ENCODE data around the gene ZNF784. TPM values are rescaled to one million over a fixed set of nuclear protein-coding genes. Genes with fewer than 3 reads are reported as not detected.

The ZNF784 gene
- total and polyA plus RNA-seq, 2 of the 13 experiments (the other 11 are each of a cell fraction or from before 2014, with no cell fraction given), result 4.1 to 4.2 TPM

DNA sequence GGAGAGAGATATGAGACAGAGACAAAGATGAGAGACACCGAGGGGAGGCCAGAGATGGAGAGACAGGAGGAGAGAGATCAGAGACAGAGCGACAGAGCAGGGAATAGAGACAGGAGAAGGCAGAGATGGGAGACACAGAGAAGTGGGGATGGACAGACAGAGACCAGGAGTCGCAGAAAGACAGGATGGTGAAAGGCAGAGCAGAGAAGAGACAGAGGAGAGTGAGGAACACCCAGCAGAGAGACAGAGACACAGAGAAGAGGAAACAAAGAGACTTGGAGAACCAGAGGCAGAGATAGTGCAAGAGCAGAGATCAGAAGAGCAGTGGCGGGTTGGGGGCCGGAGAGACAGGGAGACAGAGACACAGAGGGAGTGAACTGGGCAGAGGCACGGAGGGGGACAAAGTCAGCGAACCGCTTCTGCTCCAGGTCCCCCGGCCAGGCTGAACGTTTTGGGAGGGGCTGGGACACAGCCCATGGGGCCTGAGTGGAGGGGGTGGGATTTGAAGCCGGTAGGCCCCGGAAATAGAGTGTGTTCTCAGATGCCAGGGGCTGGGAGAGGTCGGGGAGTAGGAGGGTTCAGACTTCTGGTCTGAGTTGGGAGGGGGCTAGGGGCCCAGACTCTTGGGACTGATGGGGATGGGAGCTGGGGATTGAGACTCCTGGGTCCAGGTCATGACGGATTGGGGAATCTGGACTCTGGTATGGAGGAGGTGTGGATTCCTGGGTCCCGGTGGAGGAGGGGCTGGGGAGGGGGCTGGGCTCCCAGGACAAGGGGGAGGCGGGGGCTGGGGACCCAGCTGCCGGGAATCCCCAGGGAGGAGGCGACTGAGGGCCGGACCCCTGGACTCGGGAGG lies 44.4 kb downstream of the ZNF784 start (continued):
- TF ChIP-seq, protein P1, sequence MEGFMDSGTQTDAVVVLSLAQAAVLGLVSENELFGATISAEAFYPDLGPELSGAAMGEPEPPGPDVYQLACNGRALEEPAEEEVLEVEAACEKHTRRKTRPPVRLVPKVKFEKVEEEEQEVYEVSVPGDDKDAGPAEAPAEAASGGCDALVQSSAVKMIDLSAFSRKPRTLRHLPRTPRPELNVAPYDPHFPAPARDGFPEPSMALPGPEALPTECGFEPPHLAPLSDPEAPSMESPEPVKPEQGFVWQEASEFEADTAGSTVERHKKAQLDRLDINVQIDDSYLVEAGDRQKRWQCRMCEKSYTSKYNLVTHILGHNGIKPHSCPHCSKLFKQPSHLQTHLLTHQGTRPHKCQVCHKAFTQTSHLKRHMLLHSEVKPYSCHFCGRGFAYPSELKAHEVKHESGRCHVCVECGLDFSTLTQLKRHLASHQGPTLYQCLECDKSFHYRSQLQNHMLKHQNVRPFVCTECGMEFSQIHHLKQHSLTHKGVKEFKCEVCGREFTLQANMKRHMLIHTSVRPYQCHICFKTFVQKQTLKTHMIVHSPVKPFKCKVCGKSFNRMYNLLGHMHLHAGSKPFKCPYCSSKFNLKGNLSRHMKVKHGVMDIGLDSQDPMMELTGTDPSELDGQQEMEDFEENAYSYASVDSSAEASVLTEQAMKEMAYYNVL (CRISPR knock-in tag; IDR thresholded peaks at IDR 0.05; ENCODE audit: borderline replicate concordance), result no peak
- TF ChIP-seq, protein P2, sequence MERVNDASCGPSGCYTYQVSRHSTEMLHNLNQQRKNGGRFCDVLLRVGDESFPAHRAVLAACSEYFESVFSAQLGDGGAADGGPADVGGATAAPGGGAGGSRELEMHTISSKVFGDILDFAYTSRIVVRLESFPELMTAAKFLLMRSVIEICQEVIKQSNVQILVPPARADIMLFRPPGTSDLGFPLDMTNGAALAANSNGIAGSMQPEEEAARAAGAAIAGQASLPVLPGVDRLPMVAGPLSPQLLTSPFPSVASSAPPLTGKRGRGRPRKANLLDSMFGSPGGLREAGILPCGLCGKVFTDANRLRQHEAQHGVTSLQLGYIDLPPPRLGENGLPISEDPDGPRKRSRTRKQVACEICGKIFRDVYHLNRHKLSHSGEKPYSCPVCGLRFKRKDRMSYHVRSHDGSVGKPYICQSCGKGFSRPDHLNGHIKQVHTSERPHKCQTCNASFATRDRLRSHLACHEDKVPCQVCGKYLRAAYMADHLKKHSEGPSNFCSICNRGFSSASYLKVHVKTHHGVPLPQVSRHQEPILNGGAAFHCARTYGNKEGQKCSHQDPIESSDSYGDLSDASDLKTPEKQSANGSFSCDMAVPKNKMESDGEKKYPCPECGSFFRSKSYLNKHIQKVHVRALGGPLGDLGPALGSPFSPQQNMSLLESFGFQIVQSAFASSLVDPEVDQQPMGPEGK (CRISPR knock-in tag; IDR thresholded peaks at IDR 0.05), result peak; percentile 46; the same call in 1 of the 2 replicates
- TF ChIP-seq KDM6A (CRISPR knock-in tag; IDR thresholded peaks at IDR 0.05; ENCODE audit: low read depth) (no peak), TAF1 (CRISPR knock-in tag; IDR thresholded peaks at IDR 0.05) (no peak; the same call in none of the 2 replicates), POLR2A (IDR thresholded peaks at IDR 0.05; ENCODE audit: insufficient read depth in 1 of 2, low read depth in 2 of 2, low read length in 2 of 2) (peak in 1 of 2 experiments; percentile 28; a peak in 2 of 4 replicates), ZNF468 (CRISPR knock-in tag; IDR thresholded peaks at IDR 0.05) (no peak), ZNF761 (CRISPR knock-in tag; conservative IDR thresholded peaks at IDR 0.05) (no peak), ZNF367 (CRISPR knock-in tag; IDR thresholded peaks at IDR 0.05; ENCODE audit: borderline replicate concordance) (no peak), ZIK1 (CRISPR knock-in tag; IDR thresholded peaks at IDR 0.05; ENCODE audit: borderline replicate concordance, low read depth) (no peak), ZNF224 (CRISPR knock-in tag; IDR thresholded peaks at IDR 0.05) (no peak), ZNF263 (CRISPR knock-in tag; IDR thresholded peaks at IDR 0.05) (no peak)
- TF ChIP-seq, protein P3, sequence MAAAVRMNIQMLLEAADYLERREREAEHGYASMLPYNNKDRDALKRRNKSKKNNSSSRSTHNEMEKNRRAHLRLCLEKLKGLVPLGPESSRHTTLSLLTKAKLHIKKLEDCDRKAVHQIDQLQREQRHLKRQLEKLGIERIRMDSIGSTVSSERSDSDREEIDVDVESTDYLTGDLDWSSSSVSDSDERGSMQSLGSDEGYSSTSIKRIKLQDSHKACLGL (CRISPR knock-in tag; IDR thresholded peaks at IDR 0.05), result no peak
- TF ChIP-seq, protein P4, sequence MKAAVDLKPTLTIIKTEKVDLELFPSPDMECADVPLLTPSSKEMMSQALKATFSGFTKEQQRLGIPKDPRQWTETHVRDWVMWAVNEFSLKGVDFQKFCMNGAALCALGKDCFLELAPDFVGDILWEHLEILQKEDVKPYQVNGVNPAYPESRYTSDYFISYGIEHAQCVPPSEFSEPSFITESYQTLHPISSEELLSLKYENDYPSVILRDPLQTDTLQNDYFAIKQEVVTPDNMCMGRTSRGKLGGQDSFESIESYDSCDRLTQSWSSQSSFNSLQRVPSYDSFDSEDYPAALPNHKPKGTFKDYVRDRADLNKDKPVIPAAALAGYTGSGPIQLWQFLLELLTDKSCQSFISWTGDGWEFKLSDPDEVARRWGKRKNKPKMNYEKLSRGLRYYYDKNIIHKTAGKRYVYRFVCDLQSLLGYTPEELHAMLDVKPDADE (CRISPR knock-in tag; IDR thresholded peaks at IDR 0.05), result no peak
- TF ChIP-seq, protein P5, sequence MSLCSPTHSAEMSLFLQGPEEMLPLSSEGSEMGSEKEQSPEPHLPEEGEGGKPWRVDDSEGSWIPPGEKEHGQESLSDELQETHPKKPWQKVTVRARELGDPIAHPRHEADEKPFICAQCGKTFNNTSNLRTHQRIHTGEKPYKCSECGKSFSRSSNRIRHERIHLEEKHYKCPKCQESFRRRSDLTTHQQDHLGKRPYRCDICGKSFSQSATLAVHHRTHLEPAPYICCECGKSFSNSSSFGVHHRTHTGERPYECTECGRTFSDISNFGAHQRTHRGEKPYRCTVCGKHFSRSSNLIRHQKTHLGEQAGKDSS (CRISPR knock-in tag; IDR thresholded peaks at IDR 0.05; ENCODE audit: borderline replicate concordance, low read depth), result no peak

Data from HepG2 (cell line).